Measurements from ENCODE around the gene LAMTOR1.

Gene LAMTOR1

DNA sequence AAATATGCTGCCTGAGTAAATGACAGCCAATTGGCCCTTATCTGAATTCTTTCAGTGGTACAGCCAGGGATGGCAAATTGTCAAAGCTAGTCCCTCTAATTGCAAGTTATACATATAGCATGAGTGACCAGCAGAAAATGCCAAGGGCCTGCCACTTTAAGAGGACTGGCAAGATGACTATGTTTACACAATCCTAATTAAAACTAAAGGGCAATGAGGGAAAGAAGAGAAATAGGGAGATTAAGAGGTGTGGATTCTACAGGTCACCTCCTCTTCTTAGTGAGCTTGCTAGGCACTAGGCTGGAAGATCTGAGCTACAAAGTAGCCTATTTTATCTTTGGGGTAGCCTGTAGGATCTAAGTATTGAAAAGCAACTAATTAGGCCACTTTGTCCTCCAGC lies 36.2 kb downstream of the LAMTOR1 start:
- peak overlapping the region; percentile 28 for H3K4me3 ChIP-seq (ENCODE audit: low read depth, low read length)
- TF ChIP-seq, protein P1, sequence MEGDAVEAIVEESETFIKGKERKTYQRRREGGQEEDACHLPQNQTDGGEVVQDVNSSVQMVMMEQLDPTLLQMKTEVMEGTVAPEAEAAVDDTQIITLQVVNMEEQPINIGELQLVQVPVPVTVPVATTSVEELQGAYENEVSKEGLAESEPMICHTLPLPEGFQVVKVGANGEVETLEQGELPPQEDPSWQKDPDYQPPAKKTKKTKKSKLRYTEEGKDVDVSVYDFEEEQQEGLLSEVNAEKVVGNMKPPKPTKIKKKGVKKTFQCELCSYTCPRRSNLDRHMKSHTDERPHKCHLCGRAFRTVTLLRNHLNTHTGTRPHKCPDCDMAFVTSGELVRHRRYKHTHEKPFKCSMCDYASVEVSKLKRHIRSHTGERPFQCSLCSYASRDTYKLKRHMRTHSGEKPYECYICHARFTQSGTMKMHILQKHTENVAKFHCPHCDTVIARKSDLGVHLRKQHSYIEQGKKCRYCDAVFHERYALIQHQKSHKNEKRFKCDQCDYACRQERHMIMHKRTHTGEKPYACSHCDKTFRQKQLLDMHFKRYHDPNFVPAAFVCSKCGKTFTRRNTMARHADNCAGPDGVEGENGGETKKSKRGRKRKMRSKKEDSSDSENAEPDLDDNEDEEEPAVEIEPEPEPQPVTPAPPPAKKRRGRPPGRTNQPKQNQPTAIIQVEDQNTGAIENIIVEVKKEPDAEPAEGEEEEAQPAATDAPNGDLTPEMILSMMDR (IDR thresholded peaks at IDR 0.05; ENCODE audit: control insufficient read depth, extremely low read depth, insufficient read depth), result no peak
- no peak for DNase-seq (ENCODE audit: low read depth)

DNA sequence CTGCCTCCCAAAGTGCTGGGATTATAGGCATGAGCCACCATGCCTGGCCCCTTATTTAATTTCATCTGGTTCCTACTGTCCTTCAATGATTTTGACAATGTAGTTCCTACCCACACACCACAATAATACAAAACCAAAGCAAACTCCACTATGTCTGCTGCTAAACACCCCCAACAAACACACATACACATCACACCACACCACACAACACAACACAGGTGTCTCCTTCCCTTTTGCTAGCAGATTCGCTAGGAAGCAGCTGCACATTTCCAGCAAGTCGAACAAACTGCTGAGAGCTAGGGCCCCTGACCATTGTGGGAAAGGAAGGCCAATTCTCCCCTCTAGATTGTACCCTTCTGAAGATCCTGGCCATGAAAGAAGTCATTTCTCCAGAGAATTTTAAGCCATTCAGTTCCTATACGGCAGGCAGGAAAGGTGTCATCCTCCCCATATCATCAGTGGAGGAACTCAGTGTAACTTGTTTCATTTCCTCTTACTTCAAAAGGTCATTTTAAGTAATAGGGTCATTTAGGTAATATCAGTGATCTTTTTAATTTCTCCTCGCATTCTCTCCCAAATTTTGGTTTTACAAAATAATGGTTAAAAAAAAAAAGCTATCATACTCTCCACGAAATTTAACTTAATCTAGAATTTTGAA lies 41.2 kb downstream of the LAMTOR1 start:
- DNase-seq (ENCODE audit: low read depth), result no peak
- TF ChIP-seq, protein P1 (IDR thresholded peaks at IDR 0.05; ENCODE audit: control insufficient read depth, extremely low read depth, insufficient read depth), result no peak
- no peak overlapping the region for H3K4me3 ChIP-seq (ENCODE audit: low read depth, low read length)

DNA sequence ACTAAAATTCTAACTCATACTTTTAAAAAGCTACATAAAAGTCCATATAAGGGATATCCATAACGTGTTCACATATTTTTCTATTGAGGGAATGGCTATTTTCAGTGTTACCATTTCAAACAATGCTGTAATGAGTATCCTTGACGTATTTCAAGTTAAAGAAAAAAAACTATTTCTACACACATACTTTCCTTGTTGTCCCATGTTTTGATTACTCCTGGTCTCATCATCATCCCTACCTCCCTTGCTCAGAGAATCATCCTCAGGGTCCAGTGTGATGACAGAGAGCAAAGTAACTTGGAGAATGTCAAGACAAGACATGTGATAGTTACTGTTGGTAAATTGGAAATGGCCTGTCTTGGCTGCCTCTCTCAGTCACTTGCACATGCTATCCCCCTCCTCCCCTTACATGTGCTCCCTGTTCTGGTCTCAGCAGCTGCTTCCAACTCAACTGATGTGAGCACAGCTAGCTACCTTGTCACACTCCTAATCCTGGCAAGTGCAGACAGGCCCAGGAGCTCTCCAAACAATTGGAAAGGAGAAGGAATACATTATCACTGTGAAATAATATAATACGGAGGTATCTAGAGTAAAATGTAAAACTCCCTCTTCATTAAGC lies 44.6 kb downstream of the LAMTOR1 start:
- DNase-seq (ENCODE audit: low read depth), result no peak
- TF ChIP-seq, protein P1 (IDR thresholded peaks at IDR 0.05; ENCODE audit: control insufficient read depth, extremely low read depth, insufficient read depth), result no peak
- no peak overlapping the region for H3K4me3 ChIP-seq (ENCODE audit: low read depth, low read length)

DNA sequence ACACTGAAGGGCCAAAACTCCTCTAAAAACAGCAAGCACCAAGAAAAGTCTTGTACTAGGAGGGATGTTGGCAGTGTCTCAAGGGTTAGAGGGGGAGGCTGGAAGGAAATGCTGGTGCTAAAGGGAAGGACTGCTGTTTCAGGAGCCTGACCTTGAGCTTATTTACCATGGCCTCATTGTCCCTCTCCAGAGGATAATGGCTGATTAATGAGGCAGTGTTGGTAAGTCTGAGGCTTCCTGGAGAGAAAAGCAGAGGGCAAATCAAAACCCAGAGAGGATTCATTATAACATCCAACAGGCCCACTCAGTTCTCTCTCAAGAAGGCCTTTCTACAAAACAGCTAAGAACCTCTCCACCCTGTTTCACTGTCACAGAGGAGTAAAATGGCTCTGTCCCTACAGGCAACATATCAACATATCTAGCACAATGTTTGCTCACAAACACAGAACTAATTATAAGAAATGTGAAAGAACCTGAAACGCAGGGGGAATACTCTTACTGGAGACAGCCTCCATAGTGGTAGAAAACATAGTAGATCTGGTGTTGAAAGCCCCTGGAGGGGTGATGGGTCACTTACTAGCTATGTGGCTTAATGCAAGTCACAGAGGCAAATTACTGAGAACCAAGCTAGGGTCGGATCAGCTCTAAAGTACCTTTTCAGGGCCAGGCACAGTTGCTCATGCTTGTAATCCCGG lies 54.2 kb downstream of the LAMTOR1 start:
- TF ChIP-seq, protein P1 (IDR thresholded peaks at IDR 0.05; ENCODE audit: control insufficient read depth, extremely low read depth, insufficient read depth), result no peak
- no peak overlapping the region for H3K4me3 ChIP-seq (ENCODE audit: low read depth, low read length)
- no peak for DNase-seq (ENCODE audit: low read depth)

Data from LNCaP clone FGC (cell line).